ENCODE results near the gene HDDC3. TPM values are rescaled to one million over a fixed set of nuclear protein-coding genes. Genes with fewer than 3 reads are reported as not detected.
A peak's percentile ranks its signal among the peaks of the same experiment; 100 is the strongest.

Gene HDDC3
- total RNA-seq, 2 experiments from 2014 or later = 31.8 to 38.6 TPM

DNA sequence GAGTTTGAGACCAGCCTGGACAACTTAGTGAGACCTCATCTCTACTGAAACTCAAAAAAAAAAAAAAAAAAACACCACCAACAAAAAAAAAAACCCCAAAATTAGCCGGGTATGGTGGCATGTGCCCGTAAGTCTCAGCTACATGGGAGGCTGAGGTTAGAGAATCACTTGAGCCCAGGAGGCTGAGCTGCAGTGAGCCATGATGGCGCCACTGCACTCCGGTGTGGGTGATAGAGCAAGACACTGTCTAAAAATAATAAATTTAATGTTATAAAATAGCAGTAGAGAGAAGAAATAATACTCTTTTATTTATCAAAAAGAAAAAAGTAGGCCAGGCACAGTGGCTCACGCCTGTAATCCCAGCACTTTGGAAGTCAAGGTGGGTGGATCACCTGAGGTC, 39.8 kb upstream of the HDDC3 start:
- CTCF ChIA-PET (ENCODE audit: unreplicated experiment) = no interaction called here
- Histone ChIP-seq H3K4me3 (ENCODE audit: low read depth, low read length, poor library complexity, severe bottlenecking) (no peak overlapping the region), H3K9me3 (ENCODE audit: low read length) (no peaks in the 10 kb centered on the region), H3K79me2 (ENCODE audit: insufficient read depth, low read depth, low read length) (no peaks in the 10 kb centered on the region), H3K4me1 (ENCODE audit: insufficient read depth, low read length, poor library complexity, severe bottlenecking) (no peaks in the 10 kb centered on the region), H3K27ac (ENCODE audit: low read depth, low read length, poor library complexity, severe bottlenecking) (no peak overlapping the region), H2AFZ (ENCODE audit: low read length) (no peak overlapping the region), H3K9me2 (ENCODE audit: insufficient read depth, low read length) (no peaks in the 10 kb centered on the region), H4K20me1 (ENCODE audit: insufficient read depth, low read length) (no peaks in the 10 kb centered on the region), H3K4me2 (ENCODE audit: low read length) (no peak overlapping the region), H3K36me3 (ENCODE audit: insufficient read depth, low read length) (peaks cover 94% of the 10 kb centered on the region)
- intact Hi-C loops (cut with micrococcal nuclease; ENCODE audit: unreplicated experiment) = no loop called here
- TSS peak; percentile 2 for BruUV-seq (replicated peaks)
- TF ChIP-seq CTCF (conservative IDR thresholded peaks at IDR 0.05; ENCODE audit: low read length) (no peak), EZH2phosphoT487 (IDR thresholded peaks at IDR 0.05; ENCODE audit: borderline replicate concordance, low read depth, low read length) (no peak)
- POLR2A ChIA-PET = interaction anchor here (0.6 to 1.2 kb wide), 5 partner anchors 9 to 37 kb away, joined by 3 to 4 read pairs (median 3); partner anchors contain the start of gene RCCD1
- DNase-seq (ENCODE audit: low spot score) = no peak

GRCh38 chr15:90970274-90970673, 37.9 kb upstream of the HDDC3 start:
- ChIA-PET POLR2A (interaction anchor here (1.6 kb wide), 1 partner anchor 16 kb away, joined by 4 read pairs; no protein-coding TSS in a partner anchor), CTCF (ENCODE audit: unreplicated experiment) (no interaction called here)
- H2AFZ ChIP-seq (ENCODE audit: low read length) = no peak overlapping the region
- no peaks in the 10 kb centered on the region for H3K4me1 ChIP-seq (ENCODE audit: insufficient read depth, low read length, poor library complexity, severe bottlenecking)
- H3K9me3 ChIP-seq (ENCODE audit: low read length) = no peaks in the 10 kb centered on the region
- H4K20me1 ChIP-seq (ENCODE audit: insufficient read depth, low read length) = no peaks in the 10 kb centered on the region
- H3K79me2 ChIP-seq (ENCODE audit: insufficient read depth, low read depth, low read length) = no peaks in the 10 kb centered on the region
- H3K4me2 ChIP-seq (ENCODE audit: low read length) = no peak overlapping the region
- H3K27ac ChIP-seq (ENCODE audit: low read depth, low read length, poor library complexity, severe bottlenecking) = no peak overlapping the region
- intact Hi-C loops (cut with micrococcal nuclease; ENCODE audit: unreplicated experiment) = no loop called here
- TF ChIP-seq EZH2phosphoT487 (IDR thresholded peaks at IDR 0.05; ENCODE audit: borderline replicate concordance, low read depth, low read length) (no peak), CTCF (conservative IDR thresholded peaks at IDR 0.05; ENCODE audit: low read length) (no peak)
- no peaks in the 10 kb centered on the region for H3K9me2 ChIP-seq (ENCODE audit: insufficient read depth, low read length)
- no peak overlapping the region for H3K4me3 ChIP-seq (ENCODE audit: low read depth, low read length, poor library complexity, severe bottlenecking)
- DNase-seq (ENCODE audit: low spot score) = no peak
- BruUV-seq (replicated peaks) = no TSS peak
- peaks cover 94% of the 10 kb centered on the region for H3K36me3 ChIP-seq (ENCODE audit: insufficient read depth, low read length)

- CTCF ChIA-PET (ENCODE audit: unreplicated experiment) = no interaction called here
- no peak for TF ChIP-seq CTCF (conservative IDR thresholded peaks at IDR 0.05; ENCODE audit: low read length)
- TF ChIP-seq EZH2phosphoT487 (IDR thresholded peaks at IDR 0.05; ENCODE audit: borderline replicate concordance, low read depth, low read length) = no peak
- H3K9me2 ChIP-seq (ENCODE audit: insufficient read depth, low read length) = no peaks in the 10 kb centered on the region
- H3K4me2 ChIP-seq (ENCODE audit: low read length) = no peak overlapping the region
- DNase-seq (ENCODE audit: low spot score) = no peak
- POLR2A ChIA-PET = interaction anchor here (0.9 to 1.4 kb wide), 2 partner anchors 9 to 12 kb away, joined by 5 to 7 read pairs; no protein-coding TSS in a partner anchor
- no peak overlapping the region for H3K27ac ChIP-seq (ENCODE audit: low read depth, low read length, poor library complexity, severe bottlenecking)
- no peaks in the 10 kb centered on the region for H3K79me2 ChIP-seq (ENCODE audit: insufficient read depth, low read depth, low read length)
- no peaks in the 10 kb centered on the region for H3K9me3 ChIP-seq (ENCODE audit: low read length)
- BruUV-seq (replicated peaks) = no TSS peak
- H3K36me3 ChIP-seq (ENCODE audit: insufficient read depth, low read length) = peaks cover 94% of the 10 kb centered on the region
- H2AFZ ChIP-seq (ENCODE audit: low read length) = no peak overlapping the region
- H4K20me1 ChIP-seq (ENCODE audit: insufficient read depth, low read length) = no peaks in the 10 kb centered on the region; the same call in 1 of the 2 replicates
- H3K4me1 ChIP-seq (ENCODE audit: insufficient read depth, low read length, poor library complexity, severe bottlenecking) = no peaks in the 10 kb centered on the region
- H3K4me3 ChIP-seq (ENCODE audit: low read depth, low read length, poor library complexity, severe bottlenecking) = no peak overlapping the region
- intact Hi-C loops (cut with micrococcal nuclease; ENCODE audit: unreplicated experiment) = no loop called here
Observed at GRCh38 chr15:90968434-90968833, 36.1 kb upstream of the HDDC3 start.
